ENCODE results near the gene ITPR2.

- TF ChIP-seq, protein P1, sequence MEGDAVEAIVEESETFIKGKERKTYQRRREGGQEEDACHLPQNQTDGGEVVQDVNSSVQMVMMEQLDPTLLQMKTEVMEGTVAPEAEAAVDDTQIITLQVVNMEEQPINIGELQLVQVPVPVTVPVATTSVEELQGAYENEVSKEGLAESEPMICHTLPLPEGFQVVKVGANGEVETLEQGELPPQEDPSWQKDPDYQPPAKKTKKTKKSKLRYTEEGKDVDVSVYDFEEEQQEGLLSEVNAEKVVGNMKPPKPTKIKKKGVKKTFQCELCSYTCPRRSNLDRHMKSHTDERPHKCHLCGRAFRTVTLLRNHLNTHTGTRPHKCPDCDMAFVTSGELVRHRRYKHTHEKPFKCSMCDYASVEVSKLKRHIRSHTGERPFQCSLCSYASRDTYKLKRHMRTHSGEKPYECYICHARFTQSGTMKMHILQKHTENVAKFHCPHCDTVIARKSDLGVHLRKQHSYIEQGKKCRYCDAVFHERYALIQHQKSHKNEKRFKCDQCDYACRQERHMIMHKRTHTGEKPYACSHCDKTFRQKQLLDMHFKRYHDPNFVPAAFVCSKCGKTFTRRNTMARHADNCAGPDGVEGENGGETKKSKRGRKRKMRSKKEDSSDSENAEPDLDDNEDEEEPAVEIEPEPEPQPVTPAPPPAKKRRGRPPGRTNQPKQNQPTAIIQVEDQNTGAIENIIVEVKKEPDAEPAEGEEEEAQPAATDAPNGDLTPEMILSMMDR (IDR thresholded peaks at IDR 0.05), result no peak
- TF ChIP-seq POLR2A (IDR thresholded peaks at IDR 0.05), result no peak
Measured at GRCh38 chr12:26546535-26547314, 286.3 kb downstream of the ITPR2 start.

Measured in Peyer's patch (tissue), 4 donors.